Measurements from ENCODE around the gene CENPL.
"Not testable (repeated sequence)": the region's sequence is repeated elsewhere in the genome, so short reads cannot be mapped to it uniquely, and the experiment has no call there.

The CENPL gene

DNA sequence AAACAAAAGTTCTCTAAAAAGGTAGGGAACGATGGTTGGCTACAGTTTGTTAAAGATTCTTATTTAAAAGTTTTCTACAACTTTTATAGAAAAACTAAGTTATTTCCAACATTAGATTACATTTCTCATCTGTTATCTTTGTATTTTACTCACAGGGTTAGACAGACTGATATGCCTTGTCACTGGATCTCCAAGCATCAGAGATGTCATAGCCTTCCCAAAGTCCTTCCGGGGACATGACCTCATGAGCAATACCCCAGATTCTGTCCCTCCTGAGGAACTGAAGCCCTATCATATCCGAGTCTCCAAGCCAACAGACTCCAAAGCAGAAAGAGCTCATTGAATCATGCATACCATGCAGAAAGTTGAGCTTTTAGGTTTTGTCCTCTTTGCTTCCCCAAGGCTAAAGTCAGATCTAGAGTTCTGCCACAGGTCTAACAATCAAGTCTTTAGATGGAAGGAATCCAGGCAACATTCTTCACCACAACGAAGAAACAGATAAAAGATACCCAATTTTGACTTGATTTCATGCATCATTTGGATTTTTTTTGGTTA is 32.8 kb upstream of the CENPL start:
- no peak for DNase-seq (ENCODE audit: low spot score)

- DNase-seq (ENCODE audit: low spot score), result no peak
These were observed 32.2 kb upstream of the CENPL start for GRCh38 chr1:173856903-173857302.

- DNase-seq (ENCODE audit: low spot score), result no peak
These were observed 31.3 kb upstream of the CENPL start for GRCh38 chr1:173856014-173856413.

DNA sequence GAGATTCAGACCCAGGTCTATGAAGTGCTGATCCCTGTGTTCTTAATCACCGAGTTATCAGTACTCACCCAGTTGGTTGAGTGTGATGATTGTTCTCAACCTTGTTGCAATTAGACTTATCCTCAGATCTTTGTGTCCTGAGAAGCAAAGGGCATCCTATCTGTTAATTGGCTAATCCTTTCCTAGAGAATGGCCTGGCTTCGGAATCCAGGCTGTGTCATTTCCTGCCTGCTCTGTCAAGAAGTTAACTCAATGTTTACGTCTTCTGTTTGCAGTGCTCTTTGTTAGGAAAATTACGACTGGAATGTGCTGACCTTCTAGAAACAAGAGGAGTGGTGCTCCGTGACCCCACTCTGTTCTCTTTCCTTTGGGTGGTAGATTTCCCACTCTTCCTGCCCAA is 28.4 kb upstream of the CENPL start:
- no peak for DNase-seq (ENCODE audit: low spot score)

GRCh38 chr1:173852105-173852504 is 27.4 kb upstream of the CENPL start:
- DNase-seq (ENCODE audit: low spot score), result no peak

GRCh38 chr1:173832748-173833147 is 8.1 kb upstream of the CENPL start:
- DNase-seq (ENCODE audit: low spot score), result no peak

- DNase-seq (ENCODE audit: low spot score), result no peak
These were observed 2.9 kb upstream of the CENPL start for GRCh38 chr1:173827611-173828010.

GRCh38 chr1:173823781-173824314 is 835 bp downstream of the CENPL start:
- DNase-seq (ENCODE audit: low spot score), result peak; percentile 6

DNA sequence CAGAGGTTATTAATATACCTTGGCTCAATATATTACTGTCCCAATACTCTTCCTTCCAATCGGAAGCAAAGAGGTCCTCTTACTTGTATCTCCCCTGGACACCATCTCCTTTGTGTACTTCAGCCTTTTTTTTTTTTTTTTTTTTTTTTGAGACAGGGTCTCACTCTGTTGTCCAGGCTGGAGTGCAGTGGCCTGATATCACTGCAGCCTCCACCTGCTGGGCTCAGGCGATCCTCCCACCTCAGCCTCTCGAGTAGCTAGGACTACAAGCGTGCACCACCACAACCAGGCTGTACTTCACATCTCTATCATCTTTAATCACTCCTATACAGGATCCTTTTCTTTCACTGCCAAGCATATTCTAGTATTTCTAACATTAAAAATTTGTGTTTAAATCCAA is 3.0 kb downstream of the CENPL start:
- no peak for DNase-seq (ENCODE audit: low spot score)

- DNase-seq (ENCODE audit: low spot score), result no peak
These were observed 6.2 kb downstream of the CENPL start for GRCh38 chr1:173818459-173818858.

DNA sequence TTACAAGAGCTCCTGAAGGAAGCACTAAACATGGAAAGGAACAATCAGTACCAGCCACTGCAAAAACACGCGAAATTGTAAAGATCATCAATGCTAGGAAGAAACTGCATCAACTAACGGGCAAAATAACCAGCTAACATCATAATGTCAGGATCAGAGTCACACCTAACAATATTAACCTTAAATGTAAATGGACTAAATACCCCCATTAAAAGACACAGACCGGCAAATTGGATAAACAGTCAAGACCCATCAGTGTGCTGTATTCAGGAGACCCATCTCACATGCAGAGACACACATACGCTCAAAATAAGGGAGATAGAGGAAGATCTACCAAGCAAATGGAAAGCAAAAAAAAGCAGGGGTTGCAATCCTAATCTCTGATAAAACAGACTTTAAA is 11.0 kb downstream of the CENPL start:
- DNase-seq (ENCODE audit: low spot score), result not testable (repeated sequence)

GRCh38 chr1:173802961-173803360 is 21.7 kb downstream of the CENPL start:
- DNase-seq (ENCODE audit: low spot score), result no peak

DNA sequence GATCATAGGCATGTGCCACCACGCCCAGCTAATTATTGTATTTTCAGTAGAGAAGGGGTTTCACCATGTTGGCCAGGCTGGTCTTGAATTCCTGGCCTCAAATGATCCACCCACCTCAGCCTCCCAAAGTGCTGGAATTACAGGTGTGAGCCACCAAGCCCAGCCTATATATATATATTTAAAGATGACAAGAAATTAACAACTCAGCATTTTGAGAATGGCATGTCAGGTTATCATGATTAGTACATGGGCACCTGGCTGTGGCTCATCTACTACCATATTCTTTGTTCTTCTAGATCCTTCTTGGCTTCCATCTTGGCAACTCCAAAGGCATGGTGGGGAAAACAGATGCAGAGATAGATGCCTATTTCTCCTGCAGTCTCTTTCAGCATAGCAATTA is 24.7 kb downstream of the CENPL start:
- DNase-seq (ENCODE audit: low spot score), result not testable (repeated sequence)

DNA sequence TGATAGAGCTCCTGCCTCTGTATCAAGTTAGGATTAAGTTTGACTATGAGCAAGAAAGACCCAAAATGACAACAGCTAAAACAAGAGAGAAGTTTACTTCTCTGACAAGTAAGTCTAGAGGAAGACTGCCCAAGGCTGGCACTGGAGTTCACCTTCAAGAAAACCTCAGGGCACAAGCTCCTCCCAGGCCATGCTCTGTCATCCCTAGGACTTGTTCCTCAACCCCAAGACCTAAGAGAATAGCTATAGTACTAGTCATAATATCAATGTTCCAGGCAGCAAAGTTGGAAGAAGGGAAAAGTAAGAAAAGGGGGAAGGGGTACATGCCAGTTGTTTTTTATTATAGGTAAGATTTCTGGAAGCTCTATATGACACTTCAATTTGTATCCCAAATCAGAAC is 26.6 kb downstream of the CENPL start:
- no peak for DNase-seq (ENCODE audit: low spot score)

GRCh38 chr1:173789841-173790240 is 34.8 kb downstream of the CENPL start:
- DNase-seq (ENCODE audit: low spot score), result no peak

DNA sequence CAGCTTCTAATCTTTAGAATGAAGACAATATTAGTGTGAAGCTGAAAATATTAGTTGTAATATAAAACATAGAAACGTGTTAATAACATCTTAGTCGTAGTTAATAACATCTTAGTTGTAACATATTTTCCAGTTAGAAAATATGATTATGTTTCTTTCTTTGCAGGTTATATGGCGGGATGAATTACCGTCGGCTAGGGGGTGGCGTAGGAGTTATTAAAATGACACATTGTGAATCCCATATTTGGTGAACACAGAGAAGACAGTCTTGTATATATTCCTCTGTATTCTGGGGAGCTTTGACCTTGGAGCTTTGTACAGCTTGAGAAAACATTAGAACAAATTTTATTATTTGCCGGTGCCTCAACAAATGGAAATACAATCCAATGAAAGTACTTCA is 39.7 kb downstream of the CENPL start:
- DNase-seq (ENCODE audit: low spot score), result no peak

GRCh38 chr1:173779936-173780335 is 44.7 kb downstream of the CENPL start:
- no peak for DNase-seq (ENCODE audit: low spot score)

DNA sequence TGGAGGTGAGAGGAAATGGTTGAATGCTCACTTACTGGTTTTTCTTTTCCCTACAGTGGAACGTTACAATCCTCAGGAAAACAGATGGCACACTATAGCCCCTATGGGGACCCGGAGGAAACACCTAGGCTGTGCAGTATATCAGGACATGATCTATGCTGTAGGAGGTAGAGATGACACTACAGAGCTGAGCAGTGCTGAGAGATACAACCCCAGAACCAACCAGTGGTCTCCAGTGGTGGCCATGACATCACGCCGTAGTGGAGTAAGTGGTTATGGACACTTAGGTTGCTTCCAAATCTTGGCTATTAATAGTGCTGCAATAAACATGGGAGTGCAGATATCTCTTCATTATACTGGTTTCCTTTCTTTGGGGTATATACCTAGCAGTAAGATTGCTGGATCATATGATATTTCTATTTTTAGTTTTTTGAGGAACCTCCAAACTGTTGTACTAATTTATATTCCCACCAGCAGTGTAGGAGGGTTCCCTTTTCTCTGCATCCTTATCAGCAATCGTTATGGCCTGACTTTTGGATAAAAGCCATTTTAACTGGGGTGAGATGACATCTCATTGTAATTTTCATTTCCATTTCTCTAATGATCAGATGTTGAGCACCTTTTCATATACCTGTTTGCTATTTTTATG is 49.0 kb downstream of the CENPL start:
- DNase-seq (ENCODE audit: low spot score), result no peak

GRCh38 chr1:173771560-173771959 is 53.1 kb downstream of the CENPL start:
- no peak for DNase-seq (ENCODE audit: low spot score)

DNA sequence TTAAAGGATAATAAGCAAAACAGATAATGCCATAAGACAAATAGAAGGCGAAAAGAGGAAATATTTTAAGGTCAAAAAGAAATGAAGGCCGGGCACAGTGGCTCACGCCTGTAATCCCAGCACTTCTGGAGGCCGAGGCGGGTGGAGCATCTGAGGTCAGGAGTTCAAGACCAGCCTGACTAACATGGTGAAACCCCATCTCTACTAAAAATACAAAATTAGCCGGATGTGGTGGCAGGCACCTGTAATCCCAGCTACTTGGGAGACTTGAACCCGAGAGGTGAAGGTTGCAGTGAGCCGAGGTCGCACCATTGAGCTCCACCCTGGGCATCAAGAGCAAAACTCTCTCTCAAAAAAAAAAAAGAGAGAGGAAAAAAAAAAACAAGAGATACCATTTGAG is 54.4 kb downstream of the CENPL start:
- DNase-seq (ENCODE audit: low spot score), result not testable (repeated sequence)

GRCh38 chr1:173768827-173769226 is 55.9 kb downstream of the CENPL start:
- DNase-seq (ENCODE audit: low spot score), result no peak

- no peak for DNase-seq (ENCODE audit: low spot score)
These were observed 56.5 kb downstream of the CENPL start for GRCh38 chr1:173768206-173768605.

GRCh38 chr1:173764331-173764730 is 60.4 kb downstream of the CENPL start:
- DNase-seq (ENCODE audit: low spot score), result not testable (repeated sequence)

DNA sequence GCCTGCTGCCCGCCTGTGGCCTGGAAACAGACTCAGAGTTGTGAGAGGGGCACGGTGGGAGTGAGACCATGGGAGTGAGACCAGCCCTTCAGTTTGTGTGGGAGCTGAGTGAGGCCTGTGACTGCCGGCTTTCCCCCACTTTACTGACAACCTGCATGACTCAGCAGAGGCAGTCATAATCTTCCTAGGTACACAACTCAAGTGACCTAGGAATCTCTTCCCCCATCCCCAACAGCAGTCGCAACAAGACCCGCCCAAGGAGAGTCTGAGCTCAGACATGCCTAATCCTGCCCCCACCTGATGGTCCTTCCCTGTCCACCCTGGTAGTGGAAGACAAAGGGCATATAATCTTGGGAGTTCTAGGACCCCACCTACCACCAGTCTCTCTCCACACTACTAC is 65.7 kb downstream of the CENPL start:
- DNase-seq (ENCODE audit: low spot score), result no peak

All from activated CD4-positive, alpha-beta T cell treated with anti-CD3 and anti-CD28 coated beads, Interleukin-2, Interleukin-4, amounts not matched to agents 100 ng/mL and 50 ng/mL, durations not matched to agents 16 hours and 8 hours (primary cell).